ENCODE measurements around the gene AP3S2.
A peak's percentile ranks its signal among the peaks of the same experiment; 100 is the strongest.

Gene AP3S2

GRCh38 chr15:89822951-89823711 lies 70.7 kb downstream of the AP3S2 start:
- Histone ChIP-seq H3K9ac (no peak overlapping the region), H3K4me2 (0 out of 2 replicates have a peak overlapping the region, but pooled peaks have one; percentile 4), H2AFZ (ENCODE audit: low read depth) (no peak overlapping the region), H3K79me2 (ENCODE audit: insufficient read depth, low read depth) (no peaks in the 10 kb centered on the region), H3K4me3 (IDR thresholded peaks at IDR 0.05; ENCODE audit: insufficient read depth, low read depth, low read length) (no peak overlapping the region), H3K27ac (no peak overlapping the region), H3K27me3 (ENCODE audit: insufficient read depth, low read depth) (no peaks in the 10 kb centered on the region), H3K4me1 (ENCODE audit: low read depth, poor library complexity, severe bottlenecking) (peaks cover 25% of the 10 kb centered on the region), H4K20me1 (ENCODE audit: insufficient read depth) (no peaks in the 10 kb centered on the region), H3K36me3 (ENCODE audit: insufficient read depth) (no peaks in the 10 kb centered on the region)
- no peak for TF ChIP-seq CTCF (conservative IDR thresholded peaks at IDR 0.05; ENCODE audit: low read depth, low read length)

GRCh38 chr15:89822611-89822950 lies 71.2 kb downstream of the AP3S2 start:
- Histone ChIP-seq H3K4me1 (ENCODE audit: low read depth, poor library complexity, severe bottlenecking) (peaks cover 25% of the 10 kb centered on the region), H3K4me3 (IDR thresholded peaks at IDR 0.05; ENCODE audit: insufficient read depth, low read depth, low read length) (no peak overlapping the region), H4K20me1 (ENCODE audit: insufficient read depth) (no peaks in the 10 kb centered on the region), H3K36me3 (ENCODE audit: insufficient read depth) (no peaks in the 10 kb centered on the region), H3K4me2 (peak overlapping the region; percentile 68; the same call in 1 of the 2 replicates), H3K79me2 (ENCODE audit: insufficient read depth, low read depth) (no peaks in the 10 kb centered on the region), H3K27me3 (ENCODE audit: insufficient read depth, low read depth) (no peaks in the 10 kb centered on the region), H2AFZ (ENCODE audit: low read depth) (peak overlapping the region; percentile 58; the same call in 1 of the 2 replicates), H3K27ac (no peak overlapping the region), H3K9ac (no peak overlapping the region)
- TF ChIP-seq CTCF (conservative IDR thresholded peaks at IDR 0.05; ENCODE audit: low read depth, low read length): no peak

GRCh38 chr15:89822026-89822425 lies 71.8 kb downstream of the AP3S2 start:
- Histone ChIP-seq H3K36me3 (ENCODE audit: insufficient read depth) (no peaks in the 10 kb centered on the region), H3K27ac (no peak overlapping the region), H3K4me2 (peak overlapping the region; percentile 68), H3K9ac (no peak overlapping the region), H4K20me1 (ENCODE audit: insufficient read depth) (no peaks in the 10 kb centered on the region), H2AFZ (ENCODE audit: low read depth) (peak overlapping the region; percentile 58; the same call in 1 of the 2 replicates), H3K4me1 (ENCODE audit: low read depth, poor library complexity, severe bottlenecking) (peaks cover 25% of the 10 kb centered on the region), H3K27me3 (ENCODE audit: insufficient read depth, low read depth) (no peaks in the 10 kb centered on the region), H3K4me3 (IDR thresholded peaks at IDR 0.05; ENCODE audit: insufficient read depth, low read depth, low read length) (no peak overlapping the region), H3K79me2 (ENCODE audit: insufficient read depth, low read depth) (no peaks in the 10 kb centered on the region)
- TF ChIP-seq CTCF (conservative IDR thresholded peaks at IDR 0.05; ENCODE audit: low read depth, low read length): no peak

GRCh38 chr15:89820666-89821611 lies 72.9 kb downstream of the AP3S2 start:
- H3K27ac ChIP-seq: no peak overlapping the region
- H3K27me3 ChIP-seq (ENCODE audit: insufficient read depth, low read depth): no peaks in the 10 kb centered on the region
- H3K9ac ChIP-seq: no peak overlapping the region
- no peak for TF ChIP-seq CTCF (conservative IDR thresholded peaks at IDR 0.05; ENCODE audit: low read depth, low read length)
- H2AFZ ChIP-seq (ENCODE audit: low read depth): no peak overlapping the region
- no peak overlapping the region for H3K4me2 ChIP-seq
- H3K4me1 ChIP-seq (ENCODE audit: low read depth, poor library complexity, severe bottlenecking): peaks cover 25% of the 10 kb centered on the region
- no peak overlapping the region for H3K4me3 ChIP-seq (IDR thresholded peaks at IDR 0.05; ENCODE audit: insufficient read depth, low read depth, low read length)
- H3K79me2 ChIP-seq (ENCODE audit: insufficient read depth, low read depth): no peaks in the 10 kb centered on the region
- H4K20me1 ChIP-seq (ENCODE audit: insufficient read depth): no peaks in the 10 kb centered on the region
- no peaks in the 10 kb centered on the region for H3K36me3 ChIP-seq (ENCODE audit: insufficient read depth)
